Omental fat pad (tissue), 4 donors: ENCODE data around the gene MIB2. TPM values are rescaled to one million over a fixed set of nuclear protein-coding genes. Genes with fewer than 3 reads are reported as not detected.
"Not testable (repeated sequence)": the region's sequence is repeated elsewhere in the genome, so short reads cannot be mapped to it uniquely, and the experiment has no call there.

ENCODE experiments used
- ATAC-seq: fragments of 150-250 bp; one replicate; pipeline ENCODE4 v1.9.1; 2016; ENCODE audit warnings: mild to moderate bottlenecking, moderate library complexity; ENCODE audit not compliant: low FRiP score
- DNase-seq: peaks from one replicate; pipeline ENCODE4 v3.0.0-alpha.2; 2019; ENCODE audit warnings: low spot score
- total RNA-seq, 4 donors: library from RNA; depleted of rRNA; stranded (reverse); fragments of >200 nt; gene quantifications; one replicate each; pipeline ENCODE4 v1.1.0, GENCODE V29; 2016
- TF ChIP-seq, protein P1 (sequence below), 3 donors: fragments of 450-650 bp; IDR thresholded peaks; one replicate each; pipeline ENCODE4 v1.5.1; 2016 to 2017; ENCODE audit warnings: antibody characterized with exemption in 3 of 3, mild to moderate bottlenecking in 3 of 3, moderate library complexity in 2 of 3

MIB2 gene
- total RNA-seq, 4 donors from 2014 or later = 33.7 to 52.2 (median 40.2) TPM

DNA sequence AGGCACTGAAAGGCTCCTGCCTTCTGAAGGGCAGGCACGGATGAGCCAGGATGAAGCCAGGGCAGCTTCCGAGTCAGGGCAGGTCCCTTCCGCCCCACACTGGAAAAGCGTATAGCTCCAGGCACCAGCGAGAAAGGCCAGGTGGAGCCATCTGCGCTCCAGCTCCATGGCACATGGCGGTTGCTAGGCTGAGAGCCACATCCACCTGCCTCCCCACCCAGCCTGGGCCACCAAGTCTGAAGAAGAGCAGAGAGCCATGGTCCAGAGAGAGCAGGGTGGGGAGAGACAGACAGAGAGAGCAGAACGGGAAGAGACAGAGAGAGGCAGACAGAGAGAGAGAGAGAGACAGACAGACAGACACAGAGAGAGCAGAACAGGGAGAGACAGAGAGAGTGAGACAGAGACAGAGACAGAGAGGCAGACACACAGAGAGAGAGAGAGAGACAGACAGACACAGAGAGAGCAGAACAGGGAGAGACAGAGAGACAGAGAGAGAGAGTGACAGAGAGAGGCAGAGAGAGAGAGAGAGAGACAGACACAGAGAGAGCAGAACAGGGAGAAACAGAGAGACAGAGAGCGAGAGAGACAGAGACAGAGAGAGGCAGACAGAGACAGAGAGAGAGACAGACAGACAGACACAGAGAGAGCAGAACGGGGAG is 20.6 kb upstream of the MIB2 start:
- TF ChIP-seq, protein P1, sequence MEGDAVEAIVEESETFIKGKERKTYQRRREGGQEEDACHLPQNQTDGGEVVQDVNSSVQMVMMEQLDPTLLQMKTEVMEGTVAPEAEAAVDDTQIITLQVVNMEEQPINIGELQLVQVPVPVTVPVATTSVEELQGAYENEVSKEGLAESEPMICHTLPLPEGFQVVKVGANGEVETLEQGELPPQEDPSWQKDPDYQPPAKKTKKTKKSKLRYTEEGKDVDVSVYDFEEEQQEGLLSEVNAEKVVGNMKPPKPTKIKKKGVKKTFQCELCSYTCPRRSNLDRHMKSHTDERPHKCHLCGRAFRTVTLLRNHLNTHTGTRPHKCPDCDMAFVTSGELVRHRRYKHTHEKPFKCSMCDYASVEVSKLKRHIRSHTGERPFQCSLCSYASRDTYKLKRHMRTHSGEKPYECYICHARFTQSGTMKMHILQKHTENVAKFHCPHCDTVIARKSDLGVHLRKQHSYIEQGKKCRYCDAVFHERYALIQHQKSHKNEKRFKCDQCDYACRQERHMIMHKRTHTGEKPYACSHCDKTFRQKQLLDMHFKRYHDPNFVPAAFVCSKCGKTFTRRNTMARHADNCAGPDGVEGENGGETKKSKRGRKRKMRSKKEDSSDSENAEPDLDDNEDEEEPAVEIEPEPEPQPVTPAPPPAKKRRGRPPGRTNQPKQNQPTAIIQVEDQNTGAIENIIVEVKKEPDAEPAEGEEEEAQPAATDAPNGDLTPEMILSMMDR (IDR thresholded peaks at IDR 0.05) = no peak
- ATAC-seq = no peak
- DNase-seq = no peak

DNA sequence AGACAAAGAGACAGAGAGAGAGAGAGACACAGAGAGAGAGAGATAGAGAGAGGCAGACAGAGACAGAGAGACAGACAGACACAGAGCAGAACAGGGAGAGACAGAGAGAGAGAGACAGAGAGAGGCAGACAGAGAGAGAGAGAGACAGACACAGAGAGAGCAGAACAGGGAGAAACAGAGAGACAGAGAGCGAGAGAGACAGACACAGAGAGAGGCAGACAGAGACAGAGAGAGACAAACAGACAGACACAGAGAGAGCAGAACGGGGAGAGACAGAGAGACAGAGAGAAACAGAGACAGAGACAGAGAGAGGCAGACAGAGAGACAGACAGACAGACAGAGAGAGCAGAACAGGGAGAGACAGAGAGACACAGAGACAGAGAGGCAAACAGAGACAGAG is 20.0 kb upstream of the MIB2 start:
- ATAC-seq, DNase-seq: not testable (repeated sequence)

DNA sequence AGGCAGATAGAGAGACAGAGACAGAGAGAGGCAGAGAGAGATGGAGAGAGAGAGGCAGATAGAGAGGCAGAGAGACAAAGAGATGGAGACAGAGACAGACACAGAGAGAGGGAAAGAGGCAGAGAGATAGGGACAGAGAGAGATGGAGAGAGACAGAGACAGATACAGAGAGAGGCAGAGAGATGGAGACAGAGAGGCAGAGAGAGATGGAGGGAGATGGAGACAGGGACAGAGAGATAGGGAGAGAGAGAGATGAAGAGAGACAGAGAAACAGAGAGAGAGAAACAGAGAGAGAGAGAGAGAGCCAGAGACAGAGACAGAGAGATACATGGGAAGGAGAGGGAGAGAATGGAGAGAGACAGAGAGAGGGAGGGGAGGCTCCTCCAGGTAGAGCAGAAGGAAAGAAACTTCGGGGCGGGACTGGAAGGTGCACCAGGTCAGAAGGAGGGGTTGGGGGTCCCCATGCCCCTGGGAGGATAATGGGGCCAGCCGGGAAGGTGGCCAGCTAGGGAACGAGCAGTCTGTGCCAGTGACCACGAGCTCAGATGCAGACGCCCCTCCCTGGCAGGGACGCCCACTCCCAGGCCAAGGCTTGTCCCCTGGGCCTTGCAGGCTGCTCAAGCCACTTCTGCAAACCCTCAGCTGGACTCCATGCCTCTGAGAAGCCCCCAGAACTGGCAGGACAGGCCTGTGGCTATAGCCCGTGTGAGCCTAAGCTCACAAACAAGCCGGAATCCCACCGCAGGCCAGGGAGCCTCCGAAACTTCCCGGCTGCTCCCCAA is 18.6 kb upstream of the MIB2 start:
- TF ChIP-seq, protein P1 (IDR thresholded peaks at IDR 0.05) = no peak
- ATAC-seq = no peak
- DNase-seq = no peak

DNA sequence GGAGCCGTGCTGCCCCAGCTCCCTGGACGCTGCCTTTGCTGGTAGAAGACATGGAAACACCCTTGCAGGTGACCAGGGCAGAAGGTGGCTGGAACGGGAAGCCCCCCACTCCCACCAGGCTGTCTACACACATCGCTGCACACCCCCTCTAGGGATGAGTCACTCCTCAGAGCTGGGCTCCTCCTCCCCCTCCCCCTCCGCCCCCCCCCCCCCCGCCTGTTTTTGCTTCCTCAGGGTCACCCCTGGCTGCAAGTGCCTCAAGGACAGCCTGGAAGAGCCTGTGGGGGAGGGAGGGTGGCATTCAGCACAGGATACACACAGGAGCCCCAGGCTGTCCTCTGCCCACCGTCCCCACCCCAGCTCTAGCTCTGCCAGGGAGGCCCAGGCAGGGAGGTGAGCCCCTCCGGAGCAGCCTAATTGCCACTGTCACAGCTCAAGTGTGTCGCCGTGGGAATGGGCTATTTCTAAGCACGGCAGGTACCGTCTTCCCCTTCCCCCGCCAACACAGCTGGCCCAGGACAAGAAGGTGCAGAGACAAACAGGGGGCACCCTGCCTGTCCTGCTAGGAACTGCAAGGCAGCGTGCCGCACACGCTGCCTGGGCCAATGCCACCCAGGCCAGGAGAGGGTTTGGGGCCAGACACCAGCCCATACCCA is 17.9 kb upstream of the MIB2 start:
- ATAC-seq (no peak), DNase-seq (no peak)
- TF ChIP-seq, protein P1 (IDR thresholded peaks at IDR 0.05) = no peak

DNA sequence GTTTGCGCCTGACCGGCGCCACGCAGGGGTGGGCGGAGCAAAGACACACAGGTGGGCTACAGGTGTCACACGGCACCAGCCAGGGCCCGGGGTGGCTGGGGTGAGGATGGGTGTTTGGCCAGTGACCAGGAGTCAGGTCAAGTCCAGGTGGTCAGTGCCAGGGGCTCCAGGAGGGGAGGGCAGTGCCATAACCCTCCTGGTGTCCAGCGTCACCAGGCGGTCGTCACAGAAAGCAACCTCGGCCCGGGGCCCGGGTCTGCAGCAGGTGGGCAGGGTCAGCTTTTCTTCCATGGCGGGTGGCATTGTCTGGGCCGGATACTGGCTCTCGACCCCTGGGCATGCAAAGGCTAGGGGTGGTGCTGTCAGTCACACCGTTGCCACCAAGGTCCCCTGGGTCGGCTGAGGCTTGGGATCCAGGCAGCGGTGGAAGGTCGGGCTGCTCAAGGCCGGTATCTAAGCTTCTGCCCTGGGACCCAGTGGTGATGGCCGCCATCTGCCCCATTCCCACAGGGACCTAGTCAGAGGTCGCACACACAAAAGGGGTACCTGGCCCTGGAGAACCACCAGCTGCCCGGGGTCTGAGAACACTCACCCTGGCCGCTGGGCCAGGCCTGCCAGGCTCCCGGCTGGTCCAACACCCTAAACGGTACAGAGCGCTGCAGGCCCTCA is 17.1 kb upstream of the MIB2 start:
- DNase-seq (no peak), ATAC-seq (no peak)
- TF ChIP-seq, protein P1 (IDR thresholded peaks at IDR 0.05) = no peak

DNA sequence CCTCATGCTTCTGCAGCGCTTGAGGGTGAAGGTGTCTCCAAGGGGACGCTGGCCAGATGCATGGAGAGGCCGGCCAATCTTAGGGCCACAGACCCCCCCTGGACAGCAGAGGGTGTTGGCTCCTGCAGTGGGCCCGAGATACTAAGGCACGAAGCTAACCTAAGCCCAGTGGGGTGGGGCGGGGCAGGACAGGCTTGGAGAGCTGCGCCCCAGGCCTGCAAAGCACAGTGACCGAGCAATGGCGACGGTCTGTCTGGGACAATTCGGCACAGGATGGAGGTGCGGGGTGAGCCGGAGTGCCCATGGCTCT is 16.6 kb upstream of the MIB2 start:
- no peak for ATAC-seq
- DNase-seq = no peak
- TF ChIP-seq, protein P1 (IDR thresholded peaks at IDR 0.05) = no peak
